ENCODE measurements around the gene LRRC3.

Gene LRRC3

DNA sequence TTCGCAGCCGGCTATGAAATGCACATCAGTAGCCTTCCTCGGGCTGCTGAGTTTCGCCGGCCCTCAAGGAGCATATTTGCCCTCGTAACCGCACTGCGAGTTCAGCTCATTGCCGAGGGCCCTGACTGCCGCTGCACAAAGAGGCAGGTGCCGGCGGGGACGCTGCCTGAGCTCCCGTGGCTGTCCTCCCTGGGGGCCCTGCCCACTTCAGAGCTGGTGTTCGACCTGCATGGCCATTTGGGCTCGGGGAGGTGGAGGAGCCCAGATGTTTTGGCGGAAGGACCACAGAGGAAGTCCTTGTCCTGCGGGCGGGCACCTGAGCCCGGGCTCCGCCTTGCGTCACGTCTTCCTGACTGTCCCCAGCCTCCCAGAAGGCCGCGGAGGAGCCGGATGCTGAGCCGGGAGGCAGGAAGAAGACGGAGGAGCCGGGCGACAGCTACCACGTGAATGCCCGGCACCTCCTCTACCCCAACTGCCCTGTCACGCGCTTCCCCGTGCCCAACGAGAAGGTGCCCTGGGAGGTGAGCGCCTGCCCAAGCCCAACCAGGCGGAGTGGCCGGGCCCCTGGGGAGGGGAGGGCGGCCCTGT is 29.9 kb upstream of the LRRC3 start:
- no peak overlapping the region for H3K9ac ChIP-seq (ENCODE audit: low read depth, low read length)
- no peaks in the 10 kb centered on the region for H3K4me1 ChIP-seq (ENCODE audit: insufficient read depth, low read length)
- H3K27me3 ChIP-seq (ENCODE audit: insufficient read depth, low read length): no peaks in the 10 kb centered on the region
- H3K4me3 ChIP-seq (ENCODE audit: low read length): no peak overlapping the region
- no peak overlapping the region for H3K27ac ChIP-seq (ENCODE audit: low read depth, low read length)
- 92% methylated on average over 40 of the region's 40 CpGs for WGBS
- H3K36me3 ChIP-seq (ENCODE audit: insufficient read depth, low read length): no peaks in the 10 kb centered on the region
- H3K9me3 ChIP-seq (ENCODE audit: insufficient read depth, low read depth, low read length): peaks cover 11% of the 10 kb centered on the region; the same call in 1 of the 2 replicates

DNA sequence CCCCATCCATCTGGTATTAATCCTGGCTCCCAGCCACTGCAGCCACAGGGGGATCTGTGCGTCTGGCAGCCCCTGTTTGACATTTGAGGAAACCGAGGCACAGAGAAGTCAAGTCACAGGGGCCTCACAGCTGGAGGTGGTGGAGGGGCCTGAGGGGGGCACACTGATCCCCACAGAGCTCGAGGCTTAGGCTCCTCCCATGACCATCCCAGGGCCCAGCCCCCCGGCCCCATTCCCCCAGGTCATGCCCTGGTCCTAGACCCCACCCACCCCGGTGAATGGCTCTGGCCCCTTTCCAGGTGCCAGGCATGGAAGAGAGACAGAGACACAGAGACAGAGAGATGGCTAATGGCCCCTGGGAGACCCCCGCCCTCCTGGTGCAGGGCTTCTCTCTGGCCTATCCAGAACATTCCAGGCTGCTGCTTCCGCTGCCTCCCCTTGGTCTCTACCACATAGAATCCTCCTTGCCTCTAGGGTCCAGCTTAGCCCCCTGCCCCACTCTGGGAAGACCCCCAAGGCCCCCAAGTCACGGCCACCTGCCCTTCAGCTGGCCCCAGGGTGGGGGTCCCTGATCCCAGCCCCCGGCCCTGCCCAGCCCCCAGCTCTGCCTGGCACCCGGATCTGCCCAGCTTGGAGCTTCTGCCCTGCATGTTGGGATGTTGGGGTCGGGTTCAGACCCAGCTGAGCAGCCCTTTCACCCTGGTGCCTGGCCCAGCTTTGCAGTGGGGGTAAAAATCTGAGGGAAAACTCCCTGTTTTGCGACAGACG is 29.2 kb upstream of the LRRC3 start:
- H3K9me3 ChIP-seq (ENCODE audit: insufficient read depth, low read depth, low read length): peaks cover 11% of the 10 kb centered on the region; the same call in 1 of the 2 replicates
- no peak overlapping the region for H3K4me3 ChIP-seq (ENCODE audit: low read length)
- H3K27me3 ChIP-seq (ENCODE audit: insufficient read depth, low read length): no peaks in the 10 kb centered on the region
- H3K4me1 ChIP-seq (ENCODE audit: insufficient read depth, low read length): no peaks in the 10 kb centered on the region
- 90% methylated on average over 13 of the region's 13 CpGs for WGBS
- no peak overlapping the region for H3K9ac ChIP-seq (ENCODE audit: low read depth, low read length)
- H3K27ac ChIP-seq (ENCODE audit: low read depth, low read length): no peak overlapping the region
- no peaks in the 10 kb centered on the region for H3K36me3 ChIP-seq (ENCODE audit: insufficient read depth, low read length)

DNA sequence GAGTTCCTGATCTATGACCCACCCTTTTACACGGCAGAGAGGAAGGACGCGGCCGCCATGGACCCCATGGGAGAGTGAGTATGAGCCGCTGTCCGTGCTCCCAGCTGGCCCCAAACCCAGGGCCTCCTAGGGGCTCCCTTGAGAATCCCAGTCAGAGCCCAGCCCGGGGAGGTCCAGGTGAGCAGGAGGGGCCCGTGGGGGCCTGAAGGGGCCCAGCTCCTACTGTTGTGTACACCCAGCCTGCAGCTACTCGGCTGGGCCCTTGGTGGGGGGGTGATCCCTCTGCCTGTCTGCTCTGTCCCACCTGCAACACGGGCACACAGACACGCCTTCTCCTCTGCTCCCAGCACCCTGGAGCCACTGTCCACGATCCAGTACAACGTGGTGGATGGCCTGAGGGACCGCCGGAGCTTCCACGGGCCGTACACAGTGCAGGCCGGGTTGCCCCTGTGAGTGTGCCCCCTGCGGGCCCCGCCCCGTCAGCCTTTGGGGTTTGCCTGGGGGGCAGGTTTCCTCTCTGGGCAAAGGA is 28.6 kb upstream of the LRRC3 start:
- Histone ChIP-seq H3K36me3 (ENCODE audit: insufficient read depth, low read length) (no peaks in the 10 kb centered on the region), H3K4me1 (ENCODE audit: insufficient read depth, low read length) (no peaks in the 10 kb centered on the region), H3K27me3 (ENCODE audit: insufficient read depth, low read length) (no peaks in the 10 kb centered on the region), H3K9ac (ENCODE audit: low read depth, low read length) (no peak overlapping the region), H3K9me3 (ENCODE audit: insufficient read depth, low read depth, low read length) (peaks cover 11% of the 10 kb centered on the region; the same call in 1 of the 2 replicates), H3K4me3 (ENCODE audit: low read length) (no peak overlapping the region), H3K27ac (ENCODE audit: low read depth, low read length) (no peak overlapping the region)
- WGBS: 91% methylated on average over 21 of the region's 21 CpGs

DNA sequence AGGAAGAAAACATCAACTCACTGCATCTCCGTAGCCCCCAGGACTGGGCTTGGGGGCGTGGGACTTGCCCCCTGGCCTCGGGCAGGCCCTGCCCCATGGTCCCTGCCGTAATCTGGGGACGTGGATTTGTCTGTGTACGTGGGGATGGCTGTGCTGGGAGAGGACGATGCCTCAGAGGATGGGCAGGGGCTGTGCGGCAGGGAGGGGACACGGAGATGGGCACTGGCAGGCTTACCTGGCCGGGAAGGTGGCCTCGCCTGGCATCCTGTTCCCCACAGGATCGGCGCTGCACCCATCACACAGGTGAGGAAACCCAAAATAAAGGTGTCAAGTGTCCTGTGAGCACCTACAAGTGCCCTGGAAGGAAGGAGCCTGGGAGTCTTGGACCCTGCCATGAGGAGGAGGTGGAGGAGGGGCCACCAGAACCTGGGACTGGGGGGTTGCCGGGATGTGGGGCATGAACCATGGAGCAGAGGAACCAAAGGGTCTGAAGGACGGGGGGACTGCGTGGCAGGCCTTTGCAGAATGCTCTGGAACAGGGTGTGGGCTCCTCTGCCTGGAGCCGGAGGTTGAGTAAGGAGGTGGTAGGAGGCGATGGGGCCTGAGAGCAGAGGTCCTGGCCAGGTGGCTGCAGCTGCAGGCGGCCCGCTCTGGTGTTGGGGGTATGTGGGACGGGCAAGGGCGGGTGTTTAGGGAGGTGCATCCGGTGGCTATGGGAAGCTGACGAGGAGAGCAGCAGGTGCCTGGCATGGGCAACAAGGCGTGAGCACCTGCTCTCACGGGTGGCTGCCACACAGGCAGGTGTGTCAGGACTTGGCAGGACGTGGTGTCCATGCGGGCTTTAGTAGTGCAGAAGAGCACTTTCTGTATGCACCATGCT is 27.8 kb upstream of the LRRC3 start:
- no peak overlapping the region for H3K27ac ChIP-seq (ENCODE audit: low read depth, low read length)
- H3K4me1 ChIP-seq (ENCODE audit: insufficient read depth, low read length): no peaks in the 10 kb centered on the region
- no peaks in the 10 kb centered on the region for H3K36me3 ChIP-seq (ENCODE audit: insufficient read depth, low read length)
- WGBS: 92% methylated on average over 28 of the region's 28 CpGs
- H3K9me3 ChIP-seq (ENCODE audit: insufficient read depth, low read depth, low read length): peaks cover 11% of the 10 kb centered on the region; the same call in 1 of the 2 replicates
- no peak overlapping the region for H3K4me3 ChIP-seq (ENCODE audit: low read length)
- H3K27me3 ChIP-seq (ENCODE audit: insufficient read depth, low read length): no peaks in the 10 kb centered on the region
- H3K9ac ChIP-seq (ENCODE audit: low read depth, low read length): no peak overlapping the region

DNA sequence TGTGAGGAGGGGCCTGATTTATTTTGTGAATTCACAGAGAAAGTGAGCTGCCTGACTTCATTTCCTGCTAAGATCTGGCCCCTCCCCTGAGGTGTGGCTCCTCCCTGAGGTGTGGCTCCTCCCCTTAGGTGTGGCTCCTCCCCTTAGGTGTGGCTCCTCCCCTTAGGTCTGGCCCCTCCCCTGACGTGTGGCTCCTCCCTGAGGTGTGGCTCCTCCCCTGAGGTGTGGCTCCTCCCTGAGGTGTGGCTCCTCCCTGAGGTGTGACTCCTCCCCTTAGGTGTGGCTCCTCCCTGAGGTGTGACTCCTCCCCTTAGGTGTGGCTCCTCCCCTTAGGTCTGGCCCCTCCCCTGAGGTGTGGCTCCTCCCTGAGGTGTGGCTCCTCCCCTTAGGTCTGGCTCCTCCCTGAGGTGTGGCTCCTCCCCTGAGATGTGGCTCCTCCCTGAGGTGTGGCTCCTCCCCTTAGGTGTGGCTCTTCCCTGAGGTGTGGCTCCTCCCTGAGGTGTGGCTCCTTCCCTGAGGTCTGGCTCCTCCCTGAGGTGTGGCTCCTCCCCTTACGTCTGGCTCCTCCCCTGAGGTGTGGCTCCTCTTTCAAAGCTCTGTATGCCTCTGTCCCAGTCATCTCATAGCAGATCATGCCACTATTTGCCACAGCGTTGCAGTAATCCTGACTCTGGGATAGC is 26.9 kb upstream of the LRRC3 start:
- H3K9ac ChIP-seq (ENCODE audit: low read depth, low read length): no peak overlapping the region
- H3K36me3 ChIP-seq (ENCODE audit: insufficient read depth, low read length): no peaks in the 10 kb centered on the region
- 84% methylated on average over 3 of the region's 3 CpGs for WGBS
- H3K4me1 ChIP-seq (ENCODE audit: insufficient read depth, low read length): no peaks in the 10 kb centered on the region
- H3K27ac ChIP-seq (ENCODE audit: low read depth, low read length): no peak overlapping the region
- H3K27me3 ChIP-seq (ENCODE audit: insufficient read depth, low read length): no peaks in the 10 kb centered on the region
- no peak overlapping the region for H3K4me3 ChIP-seq (ENCODE audit: low read length)
- peaks cover 11% of the 10 kb centered on the region; the same call in 1 of the 2 replicates for H3K9me3 ChIP-seq (ENCODE audit: insufficient read depth, low read depth, low read length)

DNA sequence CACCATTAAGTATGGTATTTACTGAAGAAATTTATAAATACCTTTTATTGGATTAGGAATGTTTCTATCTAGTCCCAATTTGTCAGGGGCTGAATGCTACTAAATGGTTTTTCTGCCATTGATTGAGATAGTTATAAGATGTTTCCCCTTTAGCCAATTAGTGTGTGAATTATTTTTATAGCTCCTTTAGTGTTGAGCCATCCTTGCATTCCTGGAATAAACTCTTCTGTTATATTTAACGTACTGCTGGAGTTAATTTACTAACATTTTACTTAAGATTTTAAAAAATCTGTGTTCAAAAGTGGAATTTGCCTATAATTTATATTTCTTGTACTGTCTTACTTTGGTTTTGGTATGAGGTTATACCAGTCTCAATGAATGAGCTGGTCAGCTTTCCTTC is 25.4 kb upstream of the LRRC3 start:
- Histone ChIP-seq H3K9ac (ENCODE audit: low read depth, low read length) (no peak overlapping the region), H3K4me1 (ENCODE audit: insufficient read depth, low read length) (no peaks in the 10 kb centered on the region), H3K9me3 (ENCODE audit: insufficient read depth, low read depth, low read length) (peaks cover 11% of the 10 kb centered on the region; the same call in 1 of the 2 replicates), H3K27me3 (ENCODE audit: insufficient read depth, low read length) (no peaks in the 10 kb centered on the region), H3K27ac (ENCODE audit: low read depth, low read length) (no peak overlapping the region), H3K36me3 (ENCODE audit: insufficient read depth, low read length) (no peaks in the 10 kb centered on the region), H3K4me3 (ENCODE audit: low read length) (no peak overlapping the region)
- WGBS: no CpG with 5 or more reads among the region's 1 CpG

DNA sequence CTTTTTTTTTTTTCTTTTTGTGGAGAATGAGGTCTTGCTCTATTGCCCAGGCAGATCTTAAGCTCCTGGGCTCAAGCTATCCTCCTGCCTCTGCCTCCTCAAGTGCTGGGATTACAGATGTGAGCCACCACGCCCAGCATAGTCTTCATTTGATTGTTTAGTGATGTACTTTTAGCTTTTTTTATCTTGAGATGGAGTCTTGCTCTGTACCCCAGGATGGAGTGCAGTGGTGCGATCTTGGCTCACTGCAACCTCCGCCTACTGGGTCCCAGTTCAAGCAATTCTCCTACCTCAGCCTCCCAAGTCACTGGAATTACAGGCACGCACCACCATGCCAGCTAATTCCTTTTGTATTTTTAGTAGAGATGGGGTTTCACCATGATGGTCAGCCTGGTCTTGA is 24.0 kb upstream of the LRRC3 start:
- Histone ChIP-seq H3K36me3 (ENCODE audit: insufficient read depth, low read length) (no peaks in the 10 kb centered on the region), H3K27me3 (ENCODE audit: insufficient read depth, low read length) (no peaks in the 10 kb centered on the region), H3K9me3 (ENCODE audit: insufficient read depth, low read depth, low read length) (peaks cover 11% of the 10 kb centered on the region; the same call in 1 of the 2 replicates), H3K27ac (ENCODE audit: low read depth, low read length) (no peak overlapping the region), H3K9ac (ENCODE audit: low read depth, low read length) (no peak overlapping the region), H3K4me3 (ENCODE audit: low read length) (no peak overlapping the region), H3K4me1 (ENCODE audit: insufficient read depth, low read length) (no peaks in the 10 kb centered on the region)
- WGBS: 91% methylated on average over 4 of the region's 4 CpGs

DNA sequence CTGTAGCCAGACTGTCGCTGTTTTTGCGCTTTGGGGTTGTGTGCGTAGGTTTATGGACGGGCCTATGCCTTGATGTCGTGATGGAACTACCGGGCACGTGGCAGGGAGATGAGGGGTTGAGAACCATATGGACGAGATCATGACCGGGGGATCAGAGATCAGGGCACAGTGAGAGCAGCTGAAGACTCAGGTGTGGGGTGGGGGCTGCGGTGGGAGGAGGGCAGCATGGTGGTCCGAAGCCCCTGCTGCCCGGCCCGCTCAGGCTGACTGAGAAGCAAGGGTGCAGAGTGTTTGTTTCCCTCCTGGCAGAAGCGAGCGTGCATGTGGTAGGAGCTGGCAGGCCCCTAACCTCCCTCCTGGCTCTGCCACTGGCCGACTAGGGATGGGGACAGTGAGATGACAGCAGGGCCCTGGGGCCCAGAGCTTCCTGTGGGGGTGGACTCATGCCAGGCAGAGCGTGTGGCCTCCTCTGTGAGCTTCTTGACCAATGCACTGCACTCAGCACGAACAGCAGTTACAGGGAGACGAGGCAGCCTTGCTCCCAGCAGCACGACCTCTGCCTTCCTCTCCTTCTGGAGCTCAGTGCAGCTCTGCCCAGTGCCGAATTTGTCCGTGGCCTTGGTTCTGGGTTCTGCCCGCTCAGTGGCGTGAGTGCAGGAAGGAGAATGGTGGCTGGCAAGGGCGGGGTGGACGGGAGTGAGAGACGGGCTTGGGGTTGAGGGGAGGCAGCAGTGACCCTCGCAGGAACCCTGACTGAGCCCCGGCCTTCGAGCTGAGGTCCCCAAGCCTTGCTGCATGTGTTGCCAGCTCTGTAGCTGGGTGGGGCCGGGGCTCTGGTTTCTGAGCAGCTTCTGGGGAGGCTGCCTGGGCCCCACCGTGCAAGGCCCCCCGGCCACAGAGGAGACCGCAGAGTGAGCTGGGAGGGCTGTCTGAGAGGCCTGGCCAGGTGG is 22.2 kb upstream of the LRRC3 start:
- no peaks in the 10 kb centered on the region for H3K27me3 ChIP-seq (ENCODE audit: insufficient read depth, low read length)
- no peaks in the 10 kb centered on the region for H3K4me1 ChIP-seq (ENCODE audit: insufficient read depth, low read length)
- H3K27ac ChIP-seq (ENCODE audit: low read depth, low read length): no peak overlapping the region
- 93% methylated on average over 34 of the region's 34 CpGs for WGBS
- no peak overlapping the region for H3K9ac ChIP-seq (ENCODE audit: low read depth, low read length)
- no peaks in the 10 kb centered on the region for H3K36me3 ChIP-seq (ENCODE audit: insufficient read depth, low read length)
- no peak overlapping the region for H3K4me3 ChIP-seq (ENCODE audit: low read length)
- H3K9me3 ChIP-seq (ENCODE audit: insufficient read depth, low read depth, low read length): peaks cover 11% of the 10 kb centered on the region; the same call in 1 of the 2 replicates

DNA sequence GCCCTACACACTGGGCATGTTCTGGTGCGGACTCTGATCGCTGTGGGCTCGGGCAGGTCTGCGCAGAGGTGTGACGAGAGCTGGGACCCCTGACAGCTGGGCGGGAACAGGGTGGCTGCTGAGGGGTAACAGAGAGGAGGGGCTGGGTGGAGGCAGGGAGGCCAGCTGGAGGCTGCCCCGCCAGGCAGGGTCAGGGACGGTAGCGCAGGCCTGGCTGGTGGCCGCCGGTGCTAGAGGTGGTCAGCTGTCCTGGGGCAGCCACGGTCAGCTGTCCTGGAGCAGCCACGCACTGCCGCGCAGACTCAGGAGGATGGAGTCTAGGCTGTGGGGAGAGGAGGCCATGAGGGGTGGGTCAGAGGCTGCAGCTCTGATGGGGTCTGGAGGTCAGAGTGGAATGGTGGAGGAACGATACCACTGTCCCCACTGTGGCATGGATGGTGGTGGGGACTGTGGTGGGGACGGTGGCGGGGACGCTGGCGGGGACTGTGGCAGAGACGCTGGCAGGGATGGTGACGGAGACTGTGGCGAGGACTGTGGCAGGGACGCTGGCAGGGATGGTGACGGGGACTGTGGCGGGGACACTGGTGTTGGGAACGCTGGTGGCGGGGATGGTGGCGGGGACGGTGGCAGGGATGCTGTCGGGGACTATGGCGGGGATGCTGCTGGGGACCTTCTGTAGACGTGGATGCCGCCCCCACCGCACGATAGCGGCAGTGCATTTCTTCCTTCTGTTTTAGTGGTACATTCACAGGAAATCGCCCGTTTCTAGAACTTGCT is 21.3 kb upstream of the LRRC3 start:
- Histone ChIP-seq H3K27me3 (ENCODE audit: insufficient read depth, low read length) (no peaks in the 10 kb centered on the region), H3K4me3 (ENCODE audit: low read length) (no peak overlapping the region), H3K36me3 (ENCODE audit: insufficient read depth, low read length) (no peaks in the 10 kb centered on the region), H3K9ac (ENCODE audit: low read depth, low read length) (no peak overlapping the region), H3K9me3 (ENCODE audit: insufficient read depth, low read depth, low read length) (peaks cover 6% of the 10 kb centered on the region; the same call in 1 of the 2 replicates), H3K27ac (ENCODE audit: low read depth, low read length) (no peak overlapping the region), H3K4me1 (ENCODE audit: insufficient read depth, low read length) (no peaks in the 10 kb centered on the region)
- 92% methylated on average over 39 of the region's 39 CpGs for WGBS
